Measurements from ENCODE around the gene EXOC4.
A peak's percentile ranks its signal among the peaks of the same experiment; 100 is the strongest.

Gene EXOC4

DNA sequence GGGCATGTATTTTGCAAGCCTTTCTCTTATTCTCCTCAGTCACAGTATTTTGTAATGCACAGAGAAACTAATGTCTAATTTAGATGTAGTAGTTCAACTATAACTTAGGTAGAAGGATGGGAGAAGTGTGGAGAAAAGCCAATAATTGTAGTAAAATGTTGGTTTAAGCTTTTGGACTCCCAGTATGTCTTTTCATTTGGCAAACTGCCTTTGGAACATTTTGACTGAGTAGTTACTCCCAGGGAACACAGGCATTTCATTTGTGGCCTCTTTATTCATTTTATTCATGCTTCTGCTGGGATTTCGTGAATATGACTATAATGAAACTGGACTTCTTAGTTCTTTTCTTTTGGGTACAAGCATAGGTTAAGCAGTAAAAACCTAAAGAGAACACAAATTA is 79.0 kb downstream of the EXOC4 start:
- Histone ChIP-seq H3K4ac (ENCODE audit: low read depth, low read length) (no peak overlapping the region), H3K23ac (ENCODE audit: low read length) (no peak overlapping the region), H4K5ac (ENCODE audit: low read length) (no peak overlapping the region), H3K79me1 (ENCODE audit: low read length) (peaks cover 2% of the 10 kb centered on the region), H3K79me2 (ENCODE audit: control insufficient read depth, insufficient read depth, low read length) (no peaks in the 10 kb centered on the region), H3K18ac (ENCODE audit: low read length) (no peak overlapping the region), H2AK5ac (ENCODE audit: low read length) (no peak overlapping the region), H2BK5ac (ENCODE audit: low read length) (no peak overlapping the region), H3K36me3 (ENCODE audit: control insufficient read depth, insufficient read depth, low read length) (no peaks in the 10 kb centered on the region), H2BK15ac (replicated peaks; ENCODE audit: low read depth) (no peak overlapping the region), H2BK120ac (ENCODE audit: low read depth, low read length) (no peak overlapping the region), H3K56ac (ENCODE audit: low read length) (no peak overlapping the region), H3K4me3 (ENCODE audit: low read length) (no peak overlapping the region), H3K27me3 (ENCODE audit: insufficient read depth, low read length, poor library complexity) (no peaks in the 10 kb centered on the region), H3K9ac (ENCODE audit: low read length) (no peak overlapping the region), H3K4me1 (ENCODE audit: control insufficient read depth, low read depth, low read length) (no peaks in the 10 kb centered on the region), H4K8ac (ENCODE audit: low read depth, low read length) (no peak overlapping the region), H3K4me2 (ENCODE audit: low read length) (no peak overlapping the region), H3K27ac (ENCODE audit: low read depth, low read length) (no peak overlapping the region)
- DNase-seq = no peak
- WGBS (ENCODE audit: extremely low coverage, insufficient coverage, low lambda C conversion rate) = no CpG with 5 or more reads among the region's 1 CpG

DNA sequence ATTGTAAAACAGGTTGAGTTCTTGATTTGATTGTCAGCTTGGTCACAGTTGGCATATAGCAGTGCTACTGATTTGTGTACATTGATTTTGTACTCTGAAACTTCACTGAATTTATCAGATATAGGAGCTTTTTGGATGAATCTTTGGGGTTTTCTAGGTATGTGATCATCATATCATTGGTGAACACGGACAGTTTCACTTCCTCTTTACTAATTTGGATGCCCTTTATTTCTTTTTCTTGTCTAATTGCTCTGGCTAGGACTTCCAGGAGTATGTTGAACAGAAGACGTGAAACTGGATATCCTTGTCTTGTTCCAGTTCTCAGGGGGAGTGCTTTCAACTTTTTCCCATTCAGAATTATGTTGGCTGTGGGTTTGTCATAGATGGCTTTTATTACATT is 86.9 kb downstream of the EXOC4 start:
- no peak for DNase-seq
- Histone ChIP-seq H3K4me3 (ENCODE audit: low read length) (no peak overlapping the region), H3K79me2 (ENCODE audit: control insufficient read depth, insufficient read depth, low read length) (no peaks in the 10 kb centered on the region), H4K5ac (ENCODE audit: low read length) (no peak overlapping the region), H3K23ac (ENCODE audit: low read length) (no peak overlapping the region), H3K79me1 (ENCODE audit: low read length) (peaks cover 1% of the 10 kb centered on the region), H3K36me3 (ENCODE audit: control insufficient read depth, insufficient read depth, low read length) (no peaks in the 10 kb centered on the region), H3K27ac (ENCODE audit: low read depth, low read length) (no peak overlapping the region), H3K4me1 (ENCODE audit: control insufficient read depth, low read depth, low read length) (peaks cover 1% of the 10 kb centered on the region), H3K56ac (ENCODE audit: low read length) (no peak overlapping the region), H3K18ac (ENCODE audit: low read length) (no peak overlapping the region), H3K4me2 (ENCODE audit: low read length) (no peak overlapping the region), H2BK15ac (replicated peaks; ENCODE audit: low read depth) (no peak overlapping the region), H2AK5ac (ENCODE audit: low read length) (no peak overlapping the region), H3K27me3 (ENCODE audit: insufficient read depth, low read length, poor library complexity) (no peaks in the 10 kb centered on the region), H3K9ac (ENCODE audit: low read length) (no peak overlapping the region), H2BK5ac (ENCODE audit: low read length) (no peak overlapping the region), H2BK120ac (ENCODE audit: low read depth, low read length) (no peak overlapping the region), H3K4ac (ENCODE audit: low read depth, low read length) (no peak overlapping the region), H4K8ac (ENCODE audit: low read depth, low read length) (no peak overlapping the region)
- no CpG with 5 or more reads among the region's 2 CpGs for WGBS (ENCODE audit: extremely low coverage, insufficient coverage, low lambda C conversion rate)

DNA sequence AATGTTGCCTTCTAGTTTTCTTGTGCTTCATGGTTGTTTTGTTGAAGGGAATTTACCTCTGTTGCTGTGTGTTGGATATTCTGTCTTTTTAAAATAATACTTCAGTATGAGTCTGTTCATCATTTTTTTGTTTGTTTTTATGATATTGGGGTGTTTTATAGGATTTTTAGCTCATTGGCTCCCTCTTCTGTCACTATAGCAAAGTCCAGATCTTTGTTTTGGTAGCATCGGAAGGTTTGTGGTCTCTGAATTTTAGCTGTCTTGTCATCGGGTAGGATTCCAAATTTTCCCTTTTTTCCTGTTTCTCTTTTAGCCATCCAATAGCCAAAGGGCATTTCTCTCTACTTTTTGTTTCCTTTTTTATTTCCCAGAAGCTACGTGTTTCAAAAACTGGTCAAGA is 91.4 kb downstream of the EXOC4 start:
- Histone ChIP-seq H3K36me3 (ENCODE audit: control insufficient read depth, insufficient read depth, low read length) (no peaks in the 10 kb centered on the region), H3K27ac (ENCODE audit: low read depth, low read length) (no peak overlapping the region), H3K79me2 (ENCODE audit: control insufficient read depth, insufficient read depth, low read length) (no peaks in the 10 kb centered on the region), H2BK15ac (replicated peaks; ENCODE audit: low read depth) (no peak overlapping the region), H3K4me2 (ENCODE audit: low read length) (no peak overlapping the region), H3K4me1 (ENCODE audit: control insufficient read depth, low read depth, low read length) (peaks cover 9% of the 10 kb centered on the region), H3K4ac (ENCODE audit: low read depth, low read length) (no peak overlapping the region), H3K4me3 (ENCODE audit: low read length) (no peak overlapping the region), H4K8ac (ENCODE audit: low read depth, low read length) (no peak overlapping the region), H4K5ac (ENCODE audit: low read length) (no peak overlapping the region), H2BK5ac (ENCODE audit: low read length) (no peak overlapping the region), H2BK120ac (ENCODE audit: low read depth, low read length) (no peak overlapping the region), H3K18ac (ENCODE audit: low read length) (no peak overlapping the region), H3K9ac (ENCODE audit: low read length) (no peak overlapping the region), H3K23ac (ENCODE audit: low read length) (no peak overlapping the region), H3K27me3 (ENCODE audit: insufficient read depth, low read length, poor library complexity) (no peaks in the 10 kb centered on the region), H3K56ac (ENCODE audit: low read length) (no peak overlapping the region), H2AK5ac (ENCODE audit: low read length) (no peak overlapping the region), H3K79me1 (ENCODE audit: low read length) (peaks cover 1% of the 10 kb centered on the region)
- peak; percentile 20 for DNase-seq
- no CpG with 5 or more reads among the region's 3 CpGs for WGBS (ENCODE audit: extremely low coverage, insufficient coverage, low lambda C conversion rate)

DNA sequence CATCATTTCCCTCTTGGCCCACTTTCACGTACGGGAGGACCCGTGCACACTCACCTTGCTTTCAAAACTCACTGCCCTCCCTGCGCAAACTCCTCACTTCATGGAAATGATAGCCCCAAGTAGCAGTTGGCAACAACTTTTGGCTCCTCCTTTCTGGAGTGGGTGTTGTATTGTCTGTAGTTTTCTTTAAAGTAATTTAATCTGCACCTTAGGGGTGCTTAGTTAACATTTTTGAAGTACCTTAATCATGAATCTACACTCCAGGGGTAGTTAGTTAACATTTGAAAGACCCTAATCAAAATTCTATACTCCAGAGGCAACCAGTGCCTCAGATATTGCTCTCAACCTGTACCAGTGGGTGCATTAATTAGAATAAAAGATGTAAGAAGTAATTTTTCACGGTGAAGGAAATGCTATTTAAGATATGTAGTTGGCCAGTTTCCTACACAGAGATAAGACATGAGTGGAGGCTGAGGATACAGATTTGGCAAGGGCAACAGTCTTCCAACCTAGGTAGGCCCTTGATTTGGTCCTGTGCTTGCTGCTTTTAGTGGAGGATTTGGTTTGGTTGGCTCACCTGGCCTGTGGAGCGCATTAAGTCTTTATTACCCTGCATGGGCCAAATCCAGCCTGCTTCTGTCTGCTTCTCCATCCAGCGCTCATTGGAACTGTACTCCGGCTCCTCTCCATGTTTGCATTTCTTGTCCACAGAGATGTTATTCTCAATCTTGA is 93.0 kb downstream of the EXOC4 start:
- Histone ChIP-seq H3K4me3 (ENCODE audit: low read length) (no peak overlapping the region), H3K18ac (ENCODE audit: low read length) (peak overlapping the region; percentile 84), H3K27ac (ENCODE audit: low read depth, low read length) (no peak overlapping the region), H3K4ac (ENCODE audit: low read depth, low read length) (peak overlapping the region; percentile 43), H3K79me1 (ENCODE audit: low read length) (peaks cover 1% of the 10 kb centered on the region), H4K8ac (ENCODE audit: low read depth, low read length) (no peak overlapping the region), H4K5ac (ENCODE audit: low read length) (no peak overlapping the region), H3K27me3 (ENCODE audit: insufficient read depth, low read length, poor library complexity) (no peaks in the 10 kb centered on the region), H3K36me3 (ENCODE audit: control insufficient read depth, insufficient read depth, low read length) (no peaks in the 10 kb centered on the region), H3K4me2 (ENCODE audit: low read length) (no peak overlapping the region), H3K79me2 (ENCODE audit: control insufficient read depth, insufficient read depth, low read length) (no peaks in the 10 kb centered on the region), H3K9ac (ENCODE audit: low read length) (no peak overlapping the region), H2BK15ac (replicated peaks; ENCODE audit: low read depth) (no peak overlapping the region), H3K56ac (ENCODE audit: low read length) (peak overlapping the region; percentile 34), H2BK5ac (ENCODE audit: low read length) (no peak overlapping the region), H2BK120ac (ENCODE audit: low read depth, low read length) (peak overlapping the region; percentile 38), H3K4me1 (ENCODE audit: control insufficient read depth, low read depth, low read length) (peaks cover 9% of the 10 kb centered on the region), H3K23ac (ENCODE audit: low read length) (no peak overlapping the region), H2AK5ac (ENCODE audit: low read length) (no peak overlapping the region)
- WGBS (ENCODE audit: extremely low coverage, insufficient coverage, low lambda C conversion rate) = no CpG with 5 or more reads among the region's 8 CpGs
- no peak for DNase-seq

DNA sequence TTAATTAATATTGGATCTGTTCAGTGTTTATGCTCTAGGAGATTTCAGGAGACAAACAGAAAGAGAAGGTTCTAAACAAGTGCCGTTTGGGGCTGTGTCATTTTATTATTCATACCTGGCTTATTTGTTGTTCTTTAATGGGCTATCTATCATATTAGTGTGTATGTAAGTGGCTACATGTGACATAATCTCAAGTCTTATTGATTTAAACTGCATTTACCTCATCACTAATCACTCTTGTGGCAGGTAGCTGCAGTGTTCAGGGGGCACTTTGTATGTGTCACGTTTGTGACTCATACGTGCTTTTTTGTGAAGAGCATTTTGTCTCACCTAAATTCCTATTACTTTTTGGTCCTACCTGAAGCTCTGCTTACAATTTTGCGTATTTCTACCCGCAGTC is 95.4 kb downstream of the EXOC4 start:
- peaks cover 9% of the 10 kb centered on the region for H3K4me1 ChIP-seq (ENCODE audit: control insufficient read depth, low read depth, low read length)
- H3K4ac ChIP-seq (ENCODE audit: low read depth, low read length) = no peak overlapping the region
- WGBS (ENCODE audit: extremely low coverage, insufficient coverage, low lambda C conversion rate) = no CpG with 5 or more reads among the region's 5 CpGs
- no peaks in the 10 kb centered on the region for H3K27me3 ChIP-seq (ENCODE audit: insufficient read depth, low read length, poor library complexity)
- H3K56ac ChIP-seq (ENCODE audit: low read length) = no peak overlapping the region
- H3K27ac ChIP-seq (ENCODE audit: low read depth, low read length) = no peak overlapping the region
- no peak overlapping the region for H3K9ac ChIP-seq (ENCODE audit: low read length)
- H3K4me2 ChIP-seq (ENCODE audit: low read length) = no peak overlapping the region
- H2BK5ac ChIP-seq (ENCODE audit: low read length) = no peak overlapping the region
- H3K79me1 ChIP-seq (ENCODE audit: low read length) = peaks cover 3% of the 10 kb centered on the region
- no peak overlapping the region for H2BK15ac ChIP-seq (replicated peaks; ENCODE audit: low read depth)
- H2BK120ac ChIP-seq (ENCODE audit: low read depth, low read length) = no peak overlapping the region
- peak overlapping the region; percentile 60 for H3K18ac ChIP-seq (ENCODE audit: low read length)
- no peak overlapping the region for H3K4me3 ChIP-seq (ENCODE audit: low read length)
- H3K36me3 ChIP-seq (ENCODE audit: control insufficient read depth, insufficient read depth, low read length) = no peaks in the 10 kb centered on the region
- no peak overlapping the region for H4K8ac ChIP-seq (ENCODE audit: low read depth, low read length)
- H4K5ac ChIP-seq (ENCODE audit: low read length) = no peak overlapping the region
- DNase-seq = no peak
- no peak overlapping the region for H3K23ac ChIP-seq (ENCODE audit: low read length)
- no peak overlapping the region for H2AK5ac ChIP-seq (ENCODE audit: low read length)
- no peaks in the 10 kb centered on the region for H3K79me2 ChIP-seq (ENCODE audit: control insufficient read depth, insufficient read depth, low read length)

DNA sequence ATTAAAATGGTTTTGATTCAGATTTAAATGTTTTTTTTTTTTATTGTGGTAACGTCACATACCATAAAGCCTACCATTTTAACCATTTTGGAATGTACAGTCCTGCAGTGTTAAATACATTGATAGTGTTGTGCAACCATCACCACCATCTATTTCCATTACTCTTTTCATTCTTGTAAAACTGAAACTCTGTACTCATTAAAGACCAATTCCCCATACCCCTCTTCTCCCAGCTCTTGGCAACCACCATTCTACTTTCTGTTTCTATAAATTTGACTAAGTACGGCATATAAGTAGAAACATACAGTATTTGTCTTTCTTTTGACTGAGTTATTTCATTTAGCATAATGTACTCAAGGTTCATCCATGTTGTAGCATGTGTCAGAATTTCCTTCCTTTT is 96.2 kb downstream of the EXOC4 start:
- Histone ChIP-seq H3K9ac (ENCODE audit: low read length) (no peak overlapping the region), H4K5ac (ENCODE audit: low read length) (no peak overlapping the region), H3K79me2 (ENCODE audit: control insufficient read depth, insufficient read depth, low read length) (no peaks in the 10 kb centered on the region), H3K4me3 (ENCODE audit: low read length) (no peak overlapping the region), H3K4me2 (ENCODE audit: low read length) (no peak overlapping the region), H3K4me1 (ENCODE audit: control insufficient read depth, low read depth, low read length) (peaks cover 9% of the 10 kb centered on the region), H3K36me3 (ENCODE audit: control insufficient read depth, insufficient read depth, low read length) (no peaks in the 10 kb centered on the region), H3K56ac (ENCODE audit: low read length) (no peak overlapping the region), H3K27me3 (ENCODE audit: insufficient read depth, low read length, poor library complexity) (no peaks in the 10 kb centered on the region), H3K18ac (ENCODE audit: low read length) (no peak overlapping the region), H3K27ac (ENCODE audit: low read depth, low read length) (no peak overlapping the region), H3K79me1 (ENCODE audit: low read length) (peaks cover 2% of the 10 kb centered on the region), H2BK5ac (ENCODE audit: low read length) (no peak overlapping the region), H4K8ac (ENCODE audit: low read depth, low read length) (no peak overlapping the region), H2AK5ac (ENCODE audit: low read length) (no peak overlapping the region), H3K4ac (ENCODE audit: low read depth, low read length) (no peak overlapping the region), H2BK15ac (replicated peaks; ENCODE audit: low read depth) (no peak overlapping the region), H3K23ac (ENCODE audit: low read length) (no peak overlapping the region), H2BK120ac (ENCODE audit: low read depth, low read length) (no peak overlapping the region)
- WGBS (ENCODE audit: extremely low coverage, insufficient coverage, low lambda C conversion rate) = no CpG with 5 or more reads among the region's 2 CpGs
- no peak for DNase-seq
